HCT116 (cell line): ENCODE measurements around the gene PDCD6IP. TPM values are rescaled to one million over a fixed set of nuclear protein-coding genes. Genes with fewer than 3 reads are reported as not detected.

ENCODE experiments used
- ATAC-seq: fragments of 200-7000 bp; cut with Tn5 transposase; 2 replicates; pipeline ENCODE4 v1.9.1; 2020; ENCODE audit warnings: mild to moderate bottlenecking, moderate library complexity
- BruUV-seq: library from RNA; stranded (reverse); fragments of 400-500 nt; replicated peaks from 2 replicates; lab custom pipeline; 2021; lab: Mats Ljungman, UMichigan
- CTCF ChIA-PET: fragments of 300-600 bp; sonication (Branson Sonifier 250); formaldehyde crosslinking; loops from one replicate; lab custom pipeline; 2021; ENCODE audit warnings: antibody characterized with exemption; lab: Charles Lee
- POLR2A ChIA-PET: fragments of 300-600, 350-600 bp; sonication (Branson Sonifier 250); formaldehyde crosslinking; loops from one replicate; lab custom pipeline; 2021; ENCODE audit warnings: antibody characterized with exemption; lab: Charles Lee
- RAD21 ChIA-PET, 2 experiments: fragments of 300-600 bp; sonication (Branson Sonifier 250); formaldehyde crosslinking; loops; one replicate each; lab custom pipeline; 2023; ENCODE audit warnings: low total read pairs in 2 of 2; ENCODE audit not compliant: uncharacterized antibody in 2 of 2, unreplicated experiment in 2 of 2, low non-redundant PET in 1 of 2; lab: Charles Lee
- DNase-seq: peaks from one replicate; pipeline ENCODE4 v3.0.0-alpha.2; 2010; ENCODE audit warnings: low read depth, low spot score
- H2AFZ ChIP-seq: fragments of 200-600 bp; shearing (Covaris generic), sonication (generic); 2 replicates; pipeline ENCODE4 v1.6.1; 2017; ENCODE audit warnings: low read depth, mixed run types, mixed read lengths, antibody characterized with exemption, low read length; ENCODE audit not compliant: poor library complexity, severe bottlenecking
- H3K27ac ChIP-seq: 2 replicates; pipeline ENCODE4 v1.5.1; 2012; ENCODE audit warnings: low read depth, low read length
- H3K27me3 ChIP-seq: fragments of 200-600 bp; sonication (generic); 2 replicates; pipeline ENCODE4 v1.6.1; 2016; ENCODE audit warnings: mixed run types, low read length, mixed read lengths; ENCODE audit not compliant: insufficient read depth
- H3K36me3 ChIP-seq, 2 experiments: fragments of 200-500 bp in 1 of 2; fragments of 200-600 bp in 1 of 2; sonication (Bioruptor generic) in 1 of 2; sonication (generic) in 1 of 2; 2 replicates each; pipeline versions ENCODE4 v1.5.1 to v1.6.1; 2014 to 2016; ENCODE audit warnings: low read length in 2 of 2, inconsistent platforms in 1 of 2, mixed read lengths in 1 of 2, mixed run types in 1 of 2; ENCODE audit not compliant: insufficient read depth in 2 of 2, control insufficient read depth in 1 of 2
- H3K4me1 ChIP-seq, 2 experiments: fragments of 200-600 bp in 1 of 2; sonication (generic) in 1 of 2; 2 replicates each; pipeline versions ENCODE4 v1.5.1 to v1.6.1; 2012 to 2017; ENCODE audit warnings: low read length in 2 of 2, inconsistent platforms in 1 of 2, mild to moderate bottlenecking in 1 of 2, mixed read lengths in 1 of 2, mixed run types in 1 of 2, moderate library complexity in 1 of 2; ENCODE audit not compliant: insufficient read depth in 2 of 2, control insufficient read depth in 1 of 2
- H3K4me2 ChIP-seq: fragments of 200-600 bp; sonication (generic); 2 replicates; pipeline ENCODE4 v1.6.1; 2017; ENCODE audit warnings: mixed run types, low read length, mixed read lengths
- H3K4me3 ChIP-seq, 2 experiments: fragments of 200-600 bp in 1 of 2; sonication (generic) in 1 of 2; replicated peaks in 1 of 2; 2 replicates each; pipeline ENCODE4 v1.5.1; 2011 to 2016; ENCODE audit warnings: low read length in 2 of 2, control low read depth in 1 of 2, low read depth in 1 of 2, mild to moderate bottlenecking in 1 of 2, mixed read lengths in 1 of 2, mixed run types in 1 of 2
- H3K79me2 ChIP-seq: fragments of 200-600 bp; sonication (generic); 2 replicates; pipeline ENCODE4 v1.6.1; 2017; ENCODE audit warnings: mild to moderate bottlenecking, mixed run types, low read length, moderate library complexity, mixed read lengths; ENCODE audit not compliant: insufficient read depth
- H3K9ac ChIP-seq: fragments of 200-600 bp; sonication (generic); 2 replicates; pipeline ENCODE4 v1.6.1; 2016; ENCODE audit warnings: low read length, mixed read lengths
- H3K9me2 ChIP-seq: fragments of 200-600 bp; sonication (generic), shearing (Covaris generic); 2 replicates; pipeline ENCODE4 v1.6.1; 2017; ENCODE audit warnings: mixed run types, mild to moderate bottlenecking, moderate library complexity; ENCODE audit not compliant: insufficient read depth
- H3K9me3 ChIP-seq, 2 experiments: fragments of 200-500 bp in 1 of 2; fragments of 200-600 bp in 1 of 2; sonication (Bioruptor generic) in 1 of 2; sonication (generic) in 1 of 2; 2 replicates each; pipeline ENCODE4 v1.6.1; 2014 to 2017; ENCODE audit warnings: low read length in 2 of 2, mixed read lengths in 2 of 2, inconsistent platforms in 1 of 2, low read depth in 1 of 2, mild to moderate bottlenecking in 1 of 2, mixed run types in 1 of 2, moderate library complexity in 1 of 2; ENCODE audit not compliant: control insufficient read depth in 1 of 2, insufficient read depth in 1 of 2
- H4K20me1 ChIP-seq: fragments of 200-600 bp; sonication (generic), shearing (Covaris generic); 2 replicates; pipeline ENCODE4 v1.6.1; 2017; ENCODE audit warnings: mixed run types, mild to moderate bottlenecking, moderate library complexity; ENCODE audit not compliant: insufficient read depth
- ATF3 ChIP-seq: IDR thresholded peaks from 2 replicates; pipeline ENCODE4 v1.6.1; 2012
- CBX3 ChIP-seq: IDR thresholded peaks from 2 replicates; pipeline ENCODE4 v1.6.1; 2012; ENCODE audit warnings: low read depth
- CEBPB ChIP-seq: IDR thresholded peaks from 2 replicates; pipeline ENCODE4 v1.6.1; 2012; ENCODE audit warnings: low read depth
- CTCF ChIP-seq, 3 experiments: fragments of 200-600 bp in 1 of 3; sonication (generic) in 1 of 3; IDR thresholded peaks in 2 of 3; conservative IDR thresholded peaks in 1 of 3; 2 replicates each; pipeline ENCODE4 v1.5.1; 2012 to 2017; ENCODE audit warnings: low read depth in 2 of 3, low read length in 2 of 3, antibody characterized with exemption in 1 of 3, borderline replicate concordance in 1 of 3, control low read depth in 1 of 3, mild to moderate bottlenecking in 1 of 3, mixed read lengths in 1 of 3, mixed run types in 1 of 3, moderate library complexity in 1 of 3; ENCODE audit not compliant: insufficient read depth in 1 of 3
- EGR1 ChIP-seq: IDR thresholded peaks from 2 replicates; pipeline ENCODE4 v1.6.1; 2012; ENCODE audit warnings: low read depth
- EZH2 ChIP-seq: fragments of 200-600 bp; sonication (generic); IDR thresholded peaks from 2 replicates; pipeline ENCODE4 v1.6.1; 2017; ENCODE audit warnings: antibody characterized with exemption, mixed run types
- EZH2phosphoT487 ChIP-seq: fragments of 200-600 bp; IDR thresholded peaks from 2 replicates; pipeline ENCODE4 v1.6.1; 2018; ENCODE audit warnings: antibody characterized with exemption, borderline replicate concordance
- FOSL1 ChIP-seq: IDR thresholded peaks from 2 replicates; pipeline ENCODE4 v1.6.1; 2012; ENCODE audit warnings: low read depth
- JUND ChIP-seq: IDR thresholded peaks from 2 replicates; pipeline ENCODE4 v1.6.1; 2012
- MAX ChIP-seq: IDR thresholded peaks from 2 replicates; pipeline ENCODE4 v1.6.1; 2012
- POLR2A ChIP-seq: IDR thresholded peaks from 2 replicates; pipeline ENCODE4 v1.7.0; 2011; ENCODE audit warnings: borderline replicate concordance; ENCODE audit not compliant: insufficient read depth, insufficient read length; ENCODE audit errors: extremely low read depth
- RAD21 ChIP-seq: IDR thresholded peaks from 2 replicates; pipeline ENCODE4 v1.6.1; 2012; ENCODE audit warnings: low read depth, mild to moderate bottlenecking
- REST ChIP-seq: IDR thresholded peaks from 2 replicates; pipeline ENCODE4 v1.6.1; 2012; ENCODE audit warnings: low read depth
- SIN3A ChIP-seq: IDR thresholded peaks from 2 replicates; pipeline ENCODE4 v1.6.1; 2012; ENCODE audit warnings: low read depth
- SP1 ChIP-seq: IDR thresholded peaks from 2 replicates; pipeline ENCODE4 v1.6.1; 2012; ENCODE audit warnings: low read depth
- SRF ChIP-seq: IDR thresholded peaks from 2 replicates; pipeline ENCODE4 v1.6.1; 2012; ENCODE audit warnings: low read depth
- ZFX ChIP-seq: fragments of 450-650 bp; IDR thresholded peaks from 2 replicates; pipeline ENCODE4 v1.6.1; 2017
- ZNF274 ChIP-seq: fragments of 200-500 bp; sonication (Bioruptor generic); IDR thresholded peaks from 2 replicates; pipeline ENCODE4 v1.6.1; 2014; ENCODE audit warnings: mild to moderate bottlenecking, low read depth, low read length, inconsistent platforms
- intact Hi-C: fragments of 100-400 bp; cut with micrococcal nuclease; formaldehyde crosslinking; loops from 2 replicates; pipeline ENCODE4 v1.10.0; 2022
- total RNA-seq: library from RNA; stranded (reverse); gene quantifications from one replicate; pipeline ENCODE4 v1.2.1, GENCODE V29; 2021; ENCODE audit not compliant: unreplicated experiment

Gene PDCD6IP
- total RNA-seq, 1 experiment from 2014 or later: 241 TPM

GRCh38 chr3:33882296-33882695 lies 83.9 kb downstream of the PDCD6IP start:
- POLR2A ChIA-PET: interaction anchor here (1.6 kb wide), 1 partner anchor 130 kb away, joined by 4 read pairs; no protein-coding TSS in a partner anchor
- RAD21 ChIA-PET: no interaction called here

More at GRCh38 chr3:33882296-33882695, 83.9 kb downstream of the PDCD6IP start:
- Histone ChIP-seq H3K4me2 (no peak overlapping the region), H3K4me1 (no peaks in the 10 kb centered on the region), H3K27ac (no peak overlapping the region), H3K36me3 (no peaks in the 10 kb centered on the region), H3K9me2 (no peaks in the 10 kb centered on the region), H3K9ac (no peak overlapping the region), H2AFZ (no peak overlapping the region), H3K9me3 (no peaks in the 10 kb centered on the region), H3K27me3 (peaks cover 11% of the 10 kb centered on the region; the same call in 1 of the 2 replicates), H3K4me3 (no peak overlapping the region), H3K79me2 (no peaks in the 10 kb centered on the region), H4K20me1 (no peaks in the 10 kb centered on the region)
- BruUV-seq: no TSS peak
- ATAC-seq (no peak), DNase-seq (no peak)
- TF ChIP-seq ZFX (no peak), ATF3 (no peak), MAX (no peak), CEBPB (no peak), SIN3A (no peak), CTCF (IDR thresholded peaks at IDR 0.05 in 2 of 3, conservative IDR thresholded peaks at IDR 0.05 in 1 of 3; ENCODE audit: borderline replicate concordance in 1 of 3, insufficient read depth in 1 of 3, low read depth in 2 of 3, low read length in 2 of 3) (no peak), EZH2 (no peak), EGR1 (no peak), RAD21 (no peak), EZH2phosphoT487 (no peak), FOSL1 (no peak), SRF (no peak), REST (no peak), ZNF274 (no peak), POLR2A (no peak), SP1 (no peak), JUND (no peak), CBX3 (no peak)
- CTCF ChIA-PET: interaction anchor here (1.8 to 3.0 kb wide), 2 partner anchors 129 to 802 kb away, joined by 11 to 18 read pairs; no protein-coding TSS in a partner anchor
- intact Hi-C loops: loop anchor here (2.0 kb wide), 1 partner anchor 129 kb away; no protein-coding TSS in a partner anchor
